Measurements from ENCODE around the gene COLEC12. TPM values are rescaled to one million over a fixed set of nuclear protein-coding genes. Genes with fewer than 3 reads are reported as not detected.

COLEC12 gene
- total RNA-seq, 1 experiment from 2014 or later, result not detected

- TF ChIP-seq EZH2 (IDR thresholded peaks at IDR 0.05; ENCODE audit: low read depth) (no peak), CTCF (conservative IDR thresholded peaks at IDR 0.05) (no peak)
- no peaks in the 10 kb centered on the region for H3K36me3 ChIP-seq (ENCODE audit: low read depth)
- DNase-seq, result no peak
- no peak overlapping the region for H3K4me2 ChIP-seq
- no peak overlapping the region for H3K4me3 ChIP-seq
- ChIA-PET CTCF (no interaction called here), POLR2A (ENCODE audit: unreplicated experiment) (interaction anchor here (0.6 kb wide), 1 partner anchor 107 kb away, joined by 3 read pairs; no protein-coding TSS in a partner anchor)
- no TSS peak for BruUV-seq (replicated peaks)
- H3K9me3 ChIP-seq (ENCODE audit: insufficient read depth, low read depth), result no peaks in the 10 kb centered on the region
- H3K79me2 ChIP-seq (ENCODE audit: low read depth), result no peaks in the 10 kb centered on the region
- no peaks in the 10 kb centered on the region for H3K9me2 ChIP-seq (ENCODE audit: insufficient read depth)
- no peaks in the 10 kb centered on the region for H4K20me1 ChIP-seq (ENCODE audit: insufficient read depth)
- intact Hi-C loops (cut with micrococcal nuclease; ENCODE audit: unreplicated experiment), result no loop called here
- H3K27me3 ChIP-seq (ENCODE audit: insufficient read depth, low read depth), result peaks cover 93% of the 10 kb centered on the region
- H2AFZ ChIP-seq, result no peak overlapping the region
- H3F3A ChIP-seq (ENCODE audit: insufficient read depth, low read depth), result no peaks in the 10 kb centered on the region
- no peak overlapping the region for H3K27ac ChIP-seq
- H3K4me1 ChIP-seq (replicated peaks; ENCODE audit: insufficient read depth), result no peaks in the 10 kb centered on the region
Measured at GRCh38 chr18:389658-390357, 110.7 kb downstream of the COLEC12 start.

GRCh38 chr18:388200-388599 lies 112.3 kb downstream of the COLEC12 start:
- no TSS peak for BruUV-seq (replicated peaks)
- Histone ChIP-seq H3K9me3 (ENCODE audit: insufficient read depth, low read depth) (no peaks in the 10 kb centered on the region), H3K4me3 (no peak overlapping the region), H3K4me1 (replicated peaks; ENCODE audit: insufficient read depth) (no peaks in the 10 kb centered on the region), H3K27me3 (ENCODE audit: insufficient read depth, low read depth) (peaks cover 84% of the 10 kb centered on the region), H3K4me2 (no peak overlapping the region), H3K79me2 (ENCODE audit: low read depth) (no peaks in the 10 kb centered on the region), H3K27ac (no peak overlapping the region), H2AFZ (no peak overlapping the region), H3K9me2 (ENCODE audit: insufficient read depth) (no peaks in the 10 kb centered on the region), H3K36me3 (ENCODE audit: low read depth) (no peaks in the 10 kb centered on the region), H3F3A (ENCODE audit: insufficient read depth, low read depth) (no peaks in the 10 kb centered on the region), H4K20me1 (ENCODE audit: insufficient read depth) (no peaks in the 10 kb centered on the region)
- TF ChIP-seq EZH2 (IDR thresholded peaks at IDR 0.05; ENCODE audit: low read depth) (no peak), CTCF (conservative IDR thresholded peaks at IDR 0.05) (no peak)
- DNase-seq, result no peak
- intact Hi-C loops (cut with micrococcal nuclease; ENCODE audit: unreplicated experiment), result no loop called here
- ChIA-PET CTCF (no interaction called here), POLR2A (ENCODE audit: unreplicated experiment) (no interaction called here)

- H3K4me2 ChIP-seq, result no peak overlapping the region
- no peaks in the 10 kb centered on the region for H3K79me2 ChIP-seq (ENCODE audit: low read depth)
- H3K27ac ChIP-seq, result no peak overlapping the region
- ChIA-PET POLR2A (ENCODE audit: unreplicated experiment) (no interaction called here), CTCF (no interaction called here)
- no peaks in the 10 kb centered on the region for H3K4me1 ChIP-seq (replicated peaks; ENCODE audit: insufficient read depth)
- H3F3A ChIP-seq (ENCODE audit: insufficient read depth, low read depth), result no peaks in the 10 kb centered on the region
- H4K20me1 ChIP-seq (ENCODE audit: insufficient read depth), result no peaks in the 10 kb centered on the region
- H3K36me3 ChIP-seq (ENCODE audit: low read depth), result no peaks in the 10 kb centered on the region
- intact Hi-C loops (cut with micrococcal nuclease; ENCODE audit: unreplicated experiment), result no loop called here
- DNase-seq, result no peak
- BruUV-seq (replicated peaks), result no TSS peak
- H3K9me3 ChIP-seq (ENCODE audit: insufficient read depth, low read depth), result no peaks in the 10 kb centered on the region
- H3K27me3 ChIP-seq (ENCODE audit: insufficient read depth, low read depth), result peaks cover 79% of the 10 kb centered on the region
- H3K4me3 ChIP-seq, result no peak overlapping the region
- TF ChIP-seq CTCF (conservative IDR thresholded peaks at IDR 0.05) (no peak), EZH2 (IDR thresholded peaks at IDR 0.05; ENCODE audit: low read depth) (no peak)
- H3K9me2 ChIP-seq (ENCODE audit: insufficient read depth), result no peaks in the 10 kb centered on the region
- H2AFZ ChIP-seq, result no peak overlapping the region
Measured at GRCh38 chr18:386994-387393, 113.5 kb downstream of the COLEC12 start.
